ENCODE results near the gene TBC1D5. TPM values are rescaled to one million over a fixed set of nuclear protein-coding genes. Genes with fewer than 3 reads are reported as not detected.

The TBC1D5 gene
- total RNA-seq, 1 experiment from 2014 or later: 43.3 TPM

DNA sequence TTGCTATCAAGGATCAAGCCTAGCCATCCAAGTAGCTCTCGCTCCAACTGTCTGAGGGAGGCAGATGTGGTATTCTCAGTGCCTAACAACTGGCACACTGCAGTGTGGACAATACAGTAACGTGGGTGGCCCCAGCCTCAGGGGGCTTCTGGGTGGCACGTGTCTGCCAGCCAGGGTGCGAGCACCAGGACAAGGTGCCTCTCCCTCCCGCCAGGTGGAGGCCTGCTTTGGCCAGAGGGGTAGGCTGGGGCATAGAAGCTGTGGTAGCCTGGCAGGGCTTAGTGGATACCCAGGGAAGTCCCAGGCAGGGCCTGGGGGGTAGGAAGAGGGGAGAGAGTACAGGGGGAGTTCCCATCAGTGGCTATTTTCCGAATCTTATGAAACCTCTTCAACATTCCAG is 623.7 kb downstream of the TBC1D5 start:
- Mint-ChIP-seq H3K27ac (ENCODE audit: low read depth, unreplicated experiment) (no peak overlapping the region), H3K9me3 (ENCODE audit: unreplicated experiment) (peaks cover 7% of the 10 kb centered on the region), H3K4me3 (ENCODE audit: unreplicated experiment) (no peak overlapping the region), H3K27me3 (ENCODE audit: insufficient read depth, unreplicated experiment) (no peaks in the 10 kb centered on the region), H3K4me1 (ENCODE audit: insufficient read depth, unreplicated experiment) (no peaks in the 10 kb centered on the region), H3K36me3 (ENCODE audit: insufficient read depth, unreplicated experiment) (no peaks in the 10 kb centered on the region)
- TF ChIP-seq, protein P1, sequence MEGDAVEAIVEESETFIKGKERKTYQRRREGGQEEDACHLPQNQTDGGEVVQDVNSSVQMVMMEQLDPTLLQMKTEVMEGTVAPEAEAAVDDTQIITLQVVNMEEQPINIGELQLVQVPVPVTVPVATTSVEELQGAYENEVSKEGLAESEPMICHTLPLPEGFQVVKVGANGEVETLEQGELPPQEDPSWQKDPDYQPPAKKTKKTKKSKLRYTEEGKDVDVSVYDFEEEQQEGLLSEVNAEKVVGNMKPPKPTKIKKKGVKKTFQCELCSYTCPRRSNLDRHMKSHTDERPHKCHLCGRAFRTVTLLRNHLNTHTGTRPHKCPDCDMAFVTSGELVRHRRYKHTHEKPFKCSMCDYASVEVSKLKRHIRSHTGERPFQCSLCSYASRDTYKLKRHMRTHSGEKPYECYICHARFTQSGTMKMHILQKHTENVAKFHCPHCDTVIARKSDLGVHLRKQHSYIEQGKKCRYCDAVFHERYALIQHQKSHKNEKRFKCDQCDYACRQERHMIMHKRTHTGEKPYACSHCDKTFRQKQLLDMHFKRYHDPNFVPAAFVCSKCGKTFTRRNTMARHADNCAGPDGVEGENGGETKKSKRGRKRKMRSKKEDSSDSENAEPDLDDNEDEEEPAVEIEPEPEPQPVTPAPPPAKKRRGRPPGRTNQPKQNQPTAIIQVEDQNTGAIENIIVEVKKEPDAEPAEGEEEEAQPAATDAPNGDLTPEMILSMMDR (IDR thresholded peaks at IDR 0.05; ENCODE audit: unreplicated experiment): no peak
- no TSS peak for BruUV-seq (replicated peaks)
- CTCF ChIA-PET: no interaction called here
- POLR2A ChIA-PET: no interaction called here
- DNase-seq (ENCODE audit: unreplicated experiment): no peak
- intact Hi-C loops (cut with micrococcal nuclease): no loop called here

DNA sequence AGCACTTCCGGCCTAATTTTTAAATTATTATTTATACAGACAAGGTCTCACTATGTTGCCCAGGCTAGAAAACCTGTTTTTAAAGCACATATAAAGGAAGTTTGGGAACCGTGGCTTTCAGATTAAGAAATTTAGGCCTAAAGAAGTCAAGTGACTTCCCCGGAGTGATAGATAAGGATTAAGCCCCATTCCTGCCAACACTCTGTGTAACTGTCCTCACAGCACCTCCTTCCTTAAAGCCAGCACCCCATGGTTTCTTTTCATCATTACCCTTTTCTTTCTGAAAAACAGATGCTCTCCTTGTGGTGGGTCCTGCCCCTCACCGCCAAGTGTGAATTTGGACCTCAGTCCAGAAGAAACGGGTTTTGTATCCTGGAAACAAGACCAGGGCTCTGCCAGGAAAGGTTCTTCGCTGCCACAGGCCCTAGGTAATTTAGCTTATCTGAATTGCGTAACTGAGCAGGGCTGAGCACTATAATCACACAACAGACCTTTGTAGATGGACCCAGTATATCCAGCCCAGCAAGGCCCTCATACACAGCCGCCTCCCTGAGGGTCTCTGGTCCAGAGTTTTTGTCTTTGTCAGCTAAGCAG is 626.3 kb downstream of the TBC1D5 start:
- no peak for DNase-seq (ENCODE audit: unreplicated experiment)
- CTCF ChIA-PET: no interaction called here
- POLR2A ChIA-PET: interaction anchor here (0.7 kb wide), 1 partner anchor 116 kb away, joined by 3 read pairs; no protein-coding TSS in a partner anchor
- Mint-ChIP-seq H3K27ac (ENCODE audit: low read depth, unreplicated experiment) (no peak overlapping the region), H3K36me3 (ENCODE audit: insufficient read depth, unreplicated experiment) (no peaks in the 10 kb centered on the region), H3K27me3 (ENCODE audit: insufficient read depth, unreplicated experiment) (no peaks in the 10 kb centered on the region), H3K4me3 (ENCODE audit: unreplicated experiment) (no peak overlapping the region), H3K9me3 (ENCODE audit: unreplicated experiment) (peaks cover 7% of the 10 kb centered on the region), H3K4me1 (ENCODE audit: insufficient read depth, unreplicated experiment) (no peaks in the 10 kb centered on the region)
- TF ChIP-seq, protein P1 (IDR thresholded peaks at IDR 0.05; ENCODE audit: unreplicated experiment): no peak
- intact Hi-C loops (cut with micrococcal nuclease): no loop called here
- BruUV-seq (replicated peaks): no TSS peak

DNA sequence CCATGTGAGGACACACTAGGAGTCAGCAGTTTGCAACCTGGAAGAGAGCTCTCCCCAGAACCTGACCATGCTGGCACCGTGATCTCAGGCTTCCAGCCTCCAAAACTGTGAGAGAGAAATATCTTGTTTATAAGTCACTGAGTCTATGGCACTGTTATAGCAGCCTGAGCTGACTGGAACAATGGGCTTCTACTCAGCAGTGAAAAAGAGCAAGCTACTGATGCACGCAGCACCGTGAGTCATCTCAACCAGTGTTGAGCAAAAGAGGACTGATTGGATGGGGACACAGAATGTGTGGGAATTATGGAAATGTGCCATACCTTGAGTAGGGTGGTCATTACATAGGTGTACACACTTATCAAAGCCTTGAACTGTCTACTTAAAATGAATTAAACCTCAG is 627.2 kb downstream of the TBC1D5 start:
- Mint-ChIP-seq H3K4me3 (ENCODE audit: unreplicated experiment) (no peak overlapping the region), H3K4me1 (ENCODE audit: insufficient read depth, unreplicated experiment) (no peaks in the 10 kb centered on the region), H3K9me3 (ENCODE audit: unreplicated experiment) (peaks cover 7% of the 10 kb centered on the region), H3K27ac (ENCODE audit: low read depth, unreplicated experiment) (no peak overlapping the region), H3K27me3 (ENCODE audit: insufficient read depth, unreplicated experiment) (no peaks in the 10 kb centered on the region), H3K36me3 (ENCODE audit: insufficient read depth, unreplicated experiment) (no peaks in the 10 kb centered on the region)
- no TSS peak for BruUV-seq (replicated peaks)
- intact Hi-C loops (cut with micrococcal nuclease): no loop called here
- peak; percentile 48 for DNase-seq (ENCODE audit: unreplicated experiment)
- ChIA-PET CTCF (interaction anchor here (0.5 kb wide), 1 partner anchor 298 kb away, joined by 3 read pairs; no protein-coding TSS in a partner anchor), POLR2A (no interaction called here)
- TF ChIP-seq, protein P1 (IDR thresholded peaks at IDR 0.05; ENCODE audit: unreplicated experiment): no peak

DNA sequence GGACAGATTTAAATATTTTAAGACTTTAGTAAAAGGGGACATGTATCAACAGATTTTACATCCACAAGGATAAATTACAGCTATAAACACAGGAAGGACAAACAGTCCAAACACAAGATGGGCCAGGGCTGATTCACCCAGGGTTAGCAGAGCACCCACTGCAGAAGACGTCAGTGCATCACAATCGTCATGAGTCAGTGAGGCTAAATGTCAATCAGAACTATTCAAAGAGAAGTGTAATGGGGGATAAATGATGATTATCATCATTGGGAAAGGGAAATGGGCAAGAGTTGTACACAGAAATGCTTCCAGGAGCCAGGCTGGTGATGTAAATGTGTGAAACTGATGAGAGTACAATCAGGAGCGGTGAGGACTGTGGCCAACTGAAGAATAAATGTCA is 630.8 kb downstream of the TBC1D5 start:
- H3K36me3 Mint-ChIP-seq (ENCODE audit: insufficient read depth, unreplicated experiment): no peaks in the 10 kb centered on the region
- H3K27ac Mint-ChIP-seq (ENCODE audit: low read depth, unreplicated experiment): no peak overlapping the region
- TF ChIP-seq, protein P1 (IDR thresholded peaks at IDR 0.05; ENCODE audit: unreplicated experiment): no peak
- no peaks in the 10 kb centered on the region for H3K4me1 Mint-ChIP-seq (ENCODE audit: insufficient read depth, unreplicated experiment)
- H3K27me3 Mint-ChIP-seq (ENCODE audit: insufficient read depth, unreplicated experiment): no peaks in the 10 kb centered on the region
- intact Hi-C loops (cut with micrococcal nuclease): no loop called here
- H3K4me3 Mint-ChIP-seq (ENCODE audit: unreplicated experiment): no peak overlapping the region
- H3K9me3 Mint-ChIP-seq (ENCODE audit: unreplicated experiment): no peaks in the 10 kb centered on the region
- no TSS peak for BruUV-seq (replicated peaks)
- ChIA-PET POLR2A (no interaction called here), CTCF (interaction anchor here (0.6 kb wide), 1 partner anchor 31 kb away, joined by 3 read pairs; no protein-coding TSS in a partner anchor)
- peak; percentile 10 for DNase-seq (ENCODE audit: unreplicated experiment)
